Ishikawa (cell line): ENCODE measurements around the gene CEP120.

Experiments
- CEBPB ChIP-seq: IDR thresholded peaks from 2 replicates; pipeline ENCODE4 v1.6.1; 2012
- CREB1 ChIP-seq: IDR thresholded peaks from 2 replicates; pipeline ENCODE4 v1.6.1; 2012; ENCODE audit warnings: low read depth
- EP300 ChIP-seq: IDR thresholded peaks from 2 replicates; pipeline ENCODE4 v1.6.1; 2012; ENCODE audit warnings: borderline replicate concordance
- FOXM1 ChIP-seq: IDR thresholded peaks from 2 replicates; pipeline ENCODE4 v1.6.1; 2012; ENCODE audit warnings: low read depth, borderline replicate concordance
- NFIC ChIP-seq: IDR thresholded peaks from 2 replicates; pipeline ENCODE4 v1.6.1; 2012
- RAD21 ChIP-seq: IDR thresholded peaks from 2 replicates; pipeline ENCODE4 v1.6.1; 2012; ENCODE audit warnings: low read depth
- REST ChIP-seq: IDR thresholded peaks from 2 replicates; pipeline ENCODE4 v1.6.1; 2012; ENCODE audit warnings: low read depth, mild to moderate bottlenecking
- TAF1 ChIP-seq: IDR thresholded peaks from 2 replicates; pipeline ENCODE4 v1.6.1; 2012; ENCODE audit warnings: low read depth, mild to moderate bottlenecking
- TCF12 ChIP-seq: IDR thresholded peaks from 2 replicates; pipeline ENCODE4 v1.6.1; 2012; ENCODE audit warnings: low read depth
- TEAD4 ChIP-seq: IDR thresholded peaks from 2 replicates; pipeline ENCODE4 v1.6.1; 2012
- YY1 ChIP-seq: IDR thresholded peaks from 2 replicates; pipeline ENCODE4 v1.6.1; 2012; ENCODE audit warnings: low read depth
- ZBTB7A ChIP-seq: IDR thresholded peaks from 2 replicates; pipeline ENCODE4 v1.6.1; 2012; ENCODE audit warnings: low read depth
- TF ChIP-seq, protein P1 (sequence below): IDR thresholded peaks from 2 replicates; pipeline ENCODE4 v1.6.1; 2012
- TF ChIP-seq, protein P2 (sequence below): IDR thresholded peaks from 2 replicates; pipeline ENCODE4 v1.6.1; 2012

- TF ChIP-seq, protein P1, sequence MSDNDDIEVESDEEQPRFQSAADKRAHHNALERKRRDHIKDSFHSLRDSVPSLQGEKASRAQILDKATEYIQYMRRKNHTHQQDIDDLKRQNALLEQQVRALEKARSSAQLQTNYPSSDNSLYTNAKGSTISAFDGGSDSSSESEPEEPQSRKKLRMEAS = no peak
- TF ChIP-seq, protein P2, sequence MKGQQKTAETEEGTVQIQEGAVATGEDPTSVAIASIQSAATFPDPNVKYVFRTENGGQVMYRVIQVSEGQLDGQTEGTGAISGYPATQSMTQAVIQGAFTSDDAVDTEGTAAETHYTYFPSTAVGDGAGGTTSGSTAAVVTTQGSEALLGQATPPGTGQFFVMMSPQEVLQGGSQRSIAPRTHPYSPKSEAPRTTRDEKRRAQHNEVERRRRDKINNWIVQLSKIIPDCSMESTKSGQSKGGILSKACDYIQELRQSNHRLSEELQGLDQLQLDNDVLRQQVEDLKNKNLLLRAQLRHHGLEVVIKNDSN = no peak
- TF ChIP-seq EP300 (no peak), FOXM1 (no peak), REST (no peak), CREB1 (no peak), TAF1 (no peak), ZBTB7A (no peak), TCF12 (no peak), RAD21 (no peak), TEAD4 (no peak), CEBPB (no peak), YY1 (no peak), NFIC (no peak)
Measured at GRCh38 chr5:123436201-123436600, 13.0 kb upstream of the CEP120 start.
